Adrenal gland (tissue), 5 donors: ENCODE results near the gene DENND4A.
A peak's percentile ranks its signal among the peaks of the same experiment; 100 is the strongest.

Source experiments
- CTCF ChIP-seq, 6 experiments: fragments of 450-650 bp in 4 of 6; fragments of 200-600 bp in 2 of 6; sonication (generic) in 1 of 6; IDR thresholded peaks; 1 replicate in 5 of 6; 2 replicates in 1 of 6; pipeline versions ENCODE4 v1.5.1 to v1.8.0; 2016 to 2021; ENCODE audit warnings: antibody characterized with exemption in 6 of 6, mild to moderate bottlenecking in 2 of 6, moderate library complexity in 1 of 6
- POLR2A ChIP-seq, 2 donors: fragments of 450-650 bp; IDR thresholded peaks; one replicate each; pipeline ENCODE4 v1.6.1; 2017; ENCODE audit warnings: antibody characterized with exemption in 2 of 2, mild to moderate bottlenecking in 2 of 2, moderate library complexity in 1 of 2
- donor health status: DM: no; HTN: no; CAD: no.

DNA sequence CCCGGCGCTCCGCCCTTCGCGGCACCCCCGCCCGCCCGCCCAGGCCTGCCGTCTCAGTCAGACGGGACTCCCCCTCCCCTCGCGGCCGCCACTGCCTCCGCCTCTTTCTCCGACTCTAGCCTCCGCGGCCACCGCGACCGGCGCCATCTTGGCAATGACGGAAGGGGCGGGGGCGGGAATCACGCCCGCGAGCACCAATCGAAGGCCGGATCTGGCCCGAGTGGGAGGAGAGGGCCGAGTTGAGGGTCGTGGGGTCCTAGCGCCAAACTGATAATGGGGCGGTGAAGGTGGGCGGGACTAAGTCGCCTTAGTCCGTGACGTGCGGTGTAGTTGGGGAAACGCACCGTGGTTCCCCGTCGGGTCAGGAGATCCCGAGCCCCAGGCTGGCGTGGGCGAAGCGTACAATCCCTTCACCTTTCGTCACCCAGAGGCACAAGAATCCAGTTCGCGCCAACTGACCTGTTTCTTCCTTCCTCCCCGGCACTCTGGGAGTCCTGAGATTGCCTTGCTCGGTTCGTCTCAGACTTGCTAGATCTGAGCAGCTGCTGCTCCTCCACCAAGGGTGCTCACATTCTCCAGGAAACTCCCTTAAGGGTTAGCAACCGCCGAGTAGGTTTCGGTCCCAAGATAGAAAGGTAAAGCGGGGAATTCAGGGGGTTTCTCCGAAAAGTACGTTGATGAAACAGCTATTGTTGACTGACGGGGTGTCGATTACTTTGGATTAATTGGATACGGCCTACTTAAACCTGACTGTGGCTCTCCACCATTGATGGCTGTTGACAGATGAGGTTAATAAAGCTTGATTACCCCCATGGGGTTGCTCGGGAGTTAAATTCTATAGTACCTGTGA, at the start of gene DENND4A:
- TF ChIP-seq CTCF (IDR thresholded peaks at IDR 0.05) (no peak), POLR2A (IDR thresholded peaks at IDR 0.05) (peak; percentile 75 to 92)
